Gastroesophageal sphincter (tissue), 4 donors: ENCODE data around the gene TMEM74B. TPM values are rescaled to one million over a fixed set of nuclear protein-coding genes. Genes with fewer than 3 reads are reported as not detected.

Source experiments
- ATAC-seq: fragments of 150-250 bp; one replicate; pipeline ENCODE4 v1.9.1; 2016; ENCODE audit warnings: mild to moderate bottlenecking, moderate library complexity
- H3K27ac ChIP-seq, 4 donors: fragments of 200-600 bp; sonication (generic) in 3 of 4; 1 replicate in 3 of 4; 2 replicates in 1 of 4; pipeline ENCODE4 v1.5.1; 2016 to 2019
- H3K27me3 ChIP-seq: fragments of 200-600 bp; sonication (generic); one replicate; pipeline ENCODE4 v1.5.1; 2019
- H3K36me3 ChIP-seq, 2 donors: fragments of 200-600 bp; sonication (generic); one replicate each; pipeline ENCODE4 v1.5.1; 2019; ENCODE audit warnings: control low read depth in 1 of 2
- H3K4me1 ChIP-seq, 3 donors: fragments of 200-600 bp; sonication (generic); 1 replicate in 2 of 3; 2 replicates in 1 of 3; pipeline ENCODE4 v1.5.1; 2016 to 2019; ENCODE audit warnings: control low read depth in 2 of 3
- H3K4me3 ChIP-seq, 2 donors: fragments of 200-600 bp; sonication (generic); one replicate each; pipeline ENCODE4 v1.5.1; 2019; ENCODE audit warnings: mild to moderate bottlenecking in 1 of 2, moderate library complexity in 1 of 2
- H3K9me3 ChIP-seq, 3 donors: fragments of 200-600 bp; sonication (generic); one replicate each; pipeline ENCODE4 v1.5.1; 2017 to 2019; ENCODE audit warnings: control low read depth in 2 of 3
- EP300 ChIP-seq: sonication (generic); formaldehyde crosslinking; IDR thresholded peaks from one replicate; pipeline ENCODE4 v1.6.1; 2017; ENCODE audit warnings: antibody characterized with exemption, mild to moderate bottlenecking
- POLR2A ChIP-seq, 2 donors: fragments of 450-650 bp; IDR thresholded peaks; one replicate each; pipeline ENCODE4 v1.6.1; 2017; ENCODE audit warnings: antibody characterized with exemption in 2 of 2, mild to moderate bottlenecking in 2 of 2, moderate library complexity in 1 of 2
- POLR2AphosphoS5 ChIP-seq: sonication (generic); formaldehyde crosslinking; IDR thresholded peaks from one replicate; pipeline ENCODE4 v1.6.1; 2017; ENCODE audit warnings: antibody characterized with exemption
- WGBS, 2 donors: methylation state at CpG; one replicate each; pipeline ENCODE4 v1.1.5; 2018; ENCODE audit warnings: low coverage in 1 of 2; 5-methylcytosine and 5-hydroxymethylcytosine counted together
- total RNA-seq, 4 donors: library from RNA; depleted of rRNA; stranded (reverse); fragments of >200 nt; gene quantifications; one replicate each; pipeline ENCODE4 v1.1.0, GENCODE V29; 2016
- TF ChIP-seq, protein P1 (sequence below), 4 experiments: fragments of 200-600 bp in 2 of 4; fragments of 450-650 bp in 2 of 4; sonication (generic) in 1 of 4; IDR thresholded peaks; one replicate each; pipeline ENCODE4 v1.5.1; 2017 to 2019; ENCODE audit warnings: antibody characterized with exemption in 4 of 4, mild to moderate bottlenecking in 2 of 4, moderate library complexity in 2 of 4

TMEM74B gene
- total RNA-seq, 4 donors from 2014 or later, result 1.5 to 1.8 TPM; not detected in 2

DNA sequence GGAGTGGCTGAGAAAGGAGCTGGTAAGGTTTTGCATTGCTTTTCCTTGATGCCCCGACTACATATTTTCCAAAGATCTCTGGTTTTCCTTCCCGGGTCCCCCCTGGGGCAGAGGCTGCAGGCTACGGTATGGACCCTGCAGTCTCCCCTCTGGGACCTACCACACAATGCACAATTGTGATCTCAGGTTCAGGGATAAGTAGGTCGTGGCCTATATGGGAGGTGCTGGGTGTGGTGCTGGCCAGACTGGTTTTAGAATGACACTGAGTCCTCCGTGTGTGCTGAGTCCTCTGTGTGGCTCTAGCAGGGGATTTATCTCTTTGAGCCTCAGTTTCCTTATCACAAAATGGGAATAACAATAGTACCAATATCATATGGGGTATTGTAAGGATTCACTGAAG is 18.8 kb upstream of the TMEM74B start:
- peaks cover 19% of the 10 kb centered on the region for H3K27me3 ChIP-seq
- H3K4me1 ChIP-seq, result no peaks in the 10 kb centered on the region
- WGBS, 2 donors, result 64% methylated on average over 3 of the region's 5 CpGs; no CpG with 5 or more reads in 1 of the 2 donors
- no peak overlapping the region for H3K27ac ChIP-seq
- ATAC-seq, result no peak
- no peaks in the 10 kb centered on the region for H3K36me3 ChIP-seq
- H3K9me3 ChIP-seq, result no peaks in the 10 kb centered on the region
- TF ChIP-seq, protein P1, sequence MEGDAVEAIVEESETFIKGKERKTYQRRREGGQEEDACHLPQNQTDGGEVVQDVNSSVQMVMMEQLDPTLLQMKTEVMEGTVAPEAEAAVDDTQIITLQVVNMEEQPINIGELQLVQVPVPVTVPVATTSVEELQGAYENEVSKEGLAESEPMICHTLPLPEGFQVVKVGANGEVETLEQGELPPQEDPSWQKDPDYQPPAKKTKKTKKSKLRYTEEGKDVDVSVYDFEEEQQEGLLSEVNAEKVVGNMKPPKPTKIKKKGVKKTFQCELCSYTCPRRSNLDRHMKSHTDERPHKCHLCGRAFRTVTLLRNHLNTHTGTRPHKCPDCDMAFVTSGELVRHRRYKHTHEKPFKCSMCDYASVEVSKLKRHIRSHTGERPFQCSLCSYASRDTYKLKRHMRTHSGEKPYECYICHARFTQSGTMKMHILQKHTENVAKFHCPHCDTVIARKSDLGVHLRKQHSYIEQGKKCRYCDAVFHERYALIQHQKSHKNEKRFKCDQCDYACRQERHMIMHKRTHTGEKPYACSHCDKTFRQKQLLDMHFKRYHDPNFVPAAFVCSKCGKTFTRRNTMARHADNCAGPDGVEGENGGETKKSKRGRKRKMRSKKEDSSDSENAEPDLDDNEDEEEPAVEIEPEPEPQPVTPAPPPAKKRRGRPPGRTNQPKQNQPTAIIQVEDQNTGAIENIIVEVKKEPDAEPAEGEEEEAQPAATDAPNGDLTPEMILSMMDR (IDR thresholded peaks at IDR 0.05), result no peak
- TF ChIP-seq EP300, result no peak
- TF ChIP-seq POLR2A (IDR thresholded peaks at IDR 0.05), result no peak
- no peak for TF ChIP-seq POLR2AphosphoS5
- no peak overlapping the region for H3K4me3 ChIP-seq

DNA sequence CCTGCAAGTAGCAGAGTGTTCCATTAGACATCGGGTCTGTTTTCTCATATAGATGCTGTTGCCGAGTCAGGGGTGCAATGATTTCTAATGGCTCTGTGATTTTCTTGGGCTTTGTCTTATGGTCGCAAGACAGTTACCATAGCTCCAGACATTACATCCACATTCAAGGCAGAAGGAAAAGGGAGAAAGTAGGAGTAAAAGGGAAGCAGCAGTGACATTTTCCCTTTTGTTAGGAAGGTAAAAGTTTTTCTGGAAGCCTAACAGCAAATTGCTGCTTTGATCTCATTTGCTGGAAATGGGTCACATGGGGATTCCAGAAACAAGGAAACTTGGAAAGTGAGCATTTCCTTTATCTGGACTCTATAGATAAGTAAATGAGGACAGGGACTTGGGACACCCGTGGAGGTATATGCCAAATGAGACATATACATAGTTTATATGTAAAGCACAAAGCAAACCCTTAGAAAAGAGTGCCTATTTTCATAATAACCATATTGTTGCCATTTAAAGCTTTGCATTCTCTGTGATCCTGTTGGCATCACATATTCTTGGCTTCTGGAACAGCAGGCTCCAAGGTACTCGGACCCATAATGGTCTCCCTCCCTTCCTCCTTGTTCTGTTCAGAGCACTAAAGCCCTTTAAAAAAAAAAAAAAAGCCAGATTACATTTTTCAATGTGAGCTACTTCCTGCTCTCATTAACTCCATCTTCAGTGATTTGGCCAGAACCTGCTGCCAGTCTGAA is 18.2 kb upstream of the TMEM74B start, which contains the start of gene C20orf202:
Gene C20orf202, plus strand, starts transcription at position 693 of the 743 bp plus-strand sequence. CDS start 132 bp downstream, outside the sequence.
- 57 to 58% methylated on average over 2 to 4 of the region's 5 CpGs for WGBS, 2 donors
- Histone ChIP-seq H3K27ac (no peak within 1 kb of the TSS), H3K36me3 (no peaks in the 10 kb centered on the region), H3K4me1 (no peaks in the 10 kb centered on the region), H3K9me3 (no peaks in the 10 kb centered on the region), H3K4me3 (no peak within 1 kb of the TSS), H3K27me3 (peaks cover 19% of the 10 kb centered on the region)
- no peak for ATAC-seq
- no peak for TF ChIP-seq POLR2A (IDR thresholded peaks at IDR 0.05)
- TF ChIP-seq EP300, result no peak
- no peak for TF ChIP-seq POLR2AphosphoS5
- TF ChIP-seq, protein P1 (IDR thresholded peaks at IDR 0.05), result no peak

DNA sequence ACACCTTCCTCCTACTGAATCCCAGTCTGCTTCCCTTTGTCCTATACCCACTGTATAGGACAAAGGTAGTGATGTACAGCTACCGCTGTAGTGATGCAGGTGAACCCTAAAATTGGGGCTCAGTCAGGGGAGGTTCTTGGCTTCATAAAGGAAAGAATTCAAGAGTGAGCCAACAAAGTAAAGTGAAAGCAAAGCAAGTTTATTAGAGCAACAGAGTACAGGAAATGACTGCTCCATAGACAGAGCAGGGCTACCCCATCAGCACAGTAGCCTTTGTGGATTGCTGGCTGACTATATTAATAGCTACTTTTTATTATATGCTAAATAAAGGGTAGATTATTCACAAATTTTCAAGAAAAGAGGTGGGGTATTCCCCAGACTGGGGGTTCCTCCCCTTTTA is 15.2 kb upstream of the TMEM74B start:
- ATAC-seq, result no peak
- Histone ChIP-seq H3K4me3 (no peak overlapping the region), H3K4me1 (no peaks in the 10 kb centered on the region), H3K36me3 (no peaks in the 10 kb centered on the region), H3K27me3 (peaks cover 19% of the 10 kb centered on the region), H3K9me3 (no peaks in the 10 kb centered on the region), H3K27ac (no peak overlapping the region)
- no peak for TF ChIP-seq EP300
- TF ChIP-seq POLR2A (IDR thresholded peaks at IDR 0.05), result no peak
- no peak for TF ChIP-seq POLR2AphosphoS5
- TF ChIP-seq, protein P1 (IDR thresholded peaks at IDR 0.05), result no peak
- WGBS, 2 donors, result 100% methylated on average over 1 of the region's 1 CpG; no CpG with 5 or more reads in 1 of the 2 donors

DNA sequence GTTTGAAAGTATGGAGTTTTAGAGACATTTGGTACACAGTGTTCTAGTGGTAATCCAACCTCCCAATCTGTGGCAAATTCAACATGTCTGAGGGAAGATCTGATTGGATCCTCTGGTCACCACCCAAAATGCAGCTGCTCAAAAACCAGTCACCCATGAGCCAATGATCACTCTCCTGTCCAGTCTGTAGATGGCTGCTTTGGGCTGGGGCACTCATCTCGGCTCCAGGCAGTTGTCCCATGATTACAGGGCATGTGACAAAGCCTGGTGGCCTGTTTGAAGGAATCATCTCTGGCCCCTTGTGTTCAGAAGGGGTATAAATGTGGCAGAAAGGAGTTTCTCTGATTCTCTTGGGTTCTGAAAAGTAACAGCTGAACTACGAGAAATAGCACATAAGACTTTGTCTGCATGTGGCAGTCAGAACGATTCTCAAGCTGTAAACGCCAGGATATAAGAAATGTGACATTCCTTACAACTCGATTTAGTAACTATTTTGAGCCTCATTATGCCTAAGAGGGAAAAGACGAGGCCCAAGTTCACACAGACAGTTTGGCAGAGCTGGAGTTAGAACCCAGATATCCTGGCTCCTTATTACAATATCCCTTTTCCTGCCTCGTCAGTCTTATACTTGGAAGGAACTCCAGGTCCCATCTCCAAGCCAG is 14.6 kb upstream of the TMEM74B start:
- TF ChIP-seq POLR2AphosphoS5 (no peak), EP300 (no peak), POLR2A (IDR thresholded peaks at IDR 0.05) (no peak)
- TF ChIP-seq, protein P1 (IDR thresholded peaks at IDR 0.05), result no peak
- H3K9me3 ChIP-seq, result no peaks in the 10 kb centered on the region
- H3K27me3 ChIP-seq, result peaks cover 15% of the 10 kb centered on the region
- H3K27ac ChIP-seq, result no peak overlapping the region
- WGBS, 2 donors, result 55 to 59% methylated on average over 5 to 6 of the region's 7 CpGs
- no peaks in the 10 kb centered on the region for H3K4me1 ChIP-seq
- H3K4me3 ChIP-seq, result no peak overlapping the region
- no peaks in the 10 kb centered on the region for H3K36me3 ChIP-seq
- ATAC-seq, result no peak
